Coronary artery (tissue), 2 donors: Measurements from ENCODE around the gene ACADM.

Experiments used
- DNase-seq: peaks from one replicate; pipeline ENCODE4 v3.0.0-alpha.2; 2017; ENCODE audit warnings: low spot score
- H3K27ac ChIP-seq, 2 donors: fragments of 200-600 bp; sonication (generic); one replicate each; pipeline ENCODE4 v1.5.1; 2016 to 2019
- H3K4me3 ChIP-seq: fragments of 200-600 bp; sonication (generic); 2 replicates; pipeline ENCODE4 v1.5.1; 2016; ENCODE audit warnings: mild to moderate bottlenecking, moderate library complexity
- CTCF ChIP-seq: fragments of 200-600 bp; sonication (generic); IDR thresholded peaks from one replicate; pipeline ENCODE4 v1.5.1; 2019; ENCODE audit warnings: antibody characterized with exemption

ACADM gene

GRCh38 chr1:75786901-75787493, 62.5 kb downstream of the ACADM start:
- no peak for DNase-seq
- Histone ChIP-seq H3K4me3 (peak overlapping the region; percentile 78), H3K27ac (peak overlapping the region in 1 of 2 donors; percentile 77)
- TF ChIP-seq CTCF = no peak

GRCh38 chr1:75787524-75787923, 63.0 kb downstream of the ACADM start:
- no peak for TF ChIP-seq CTCF
- H3K27ac ChIP-seq = peak overlapping the region; percentile 13 to 77
- DNase-seq = no peak
- H3K4me3 ChIP-seq = peak overlapping the region; percentile 78

- no peak overlapping the region for H3K4me3 ChIP-seq
- no peak overlapping the region for H3K27ac ChIP-seq
- no peak for TF ChIP-seq CTCF
- no peak for DNase-seq
Observed at GRCh38 chr1:75789988-75790387, 65.5 kb downstream of the ACADM start.

- TF ChIP-seq CTCF = no peak
- no peak for DNase-seq
- Histone ChIP-seq H3K4me3 (no peak overlapping the region), H3K27ac (no peak overlapping the region)
Observed at GRCh38 chr1:75791022-75791421, 66.5 kb downstream of the ACADM start.

- H3K27ac ChIP-seq = no peak overlapping the region
- TF ChIP-seq CTCF = no peak
- no peak for DNase-seq
- H3K4me3 ChIP-seq = no peak overlapping the region
Observed at GRCh38 chr1:75792091-75792490, 67.6 kb downstream of the ACADM start.

- no peak for TF ChIP-seq CTCF
- H3K4me3 ChIP-seq = no peak overlapping the region
- H3K27ac ChIP-seq = no peak overlapping the region
- DNase-seq = no peak
Observed at GRCh38 chr1:75794382-75794781, 69.9 kb downstream of the ACADM start.

- Histone ChIP-seq H3K4me3 (no peak overlapping the region), H3K27ac (no peak overlapping the region)
- no peak for TF ChIP-seq CTCF
- no peak for DNase-seq
Observed at GRCh38 chr1:75795703-75796193, 71.2 kb downstream of the ACADM start.
